ENCODE results near the gene CNTN4.

- TF ChIP-seq CTCF (IDR thresholded peaks at IDR 0.05) (no peak), EZH2 (IDR thresholded peaks at IDR 0.05) (no peak)
These were observed 324.5 kb downstream of the CNTN4 start for GRCh38 chr3:2423143-2423542.
